Subcutaneous abdominal adipose tissue (tissue), 5 donors: ENCODE measurements around the gene ERBB2.
"Not testable (repeated sequence)": the region's sequence is repeated elsewhere in the genome, so short reads cannot be mapped to it uniquely, and the experiment has no call there.

Experiments used
- H3K27ac ChIP-seq: one replicate; pipeline ENCODE4 v1.7.0; 2013; ENCODE audit warnings: low read depth, mild to moderate bottlenecking, inconsistent platforms, low read length, moderate library complexity
- H3K27me3 ChIP-seq, 5 donors: one replicate each; pipeline ENCODE4 v1.7.0; 2013; ENCODE audit warnings: low read length in 5 of 5, inconsistent platforms in 1 of 5; ENCODE audit not compliant: control insufficient read depth in 5 of 5, insufficient read depth in 4 of 5
- H3K36me3 ChIP-seq, 5 donors: one replicate each; pipeline ENCODE4 v1.7.0; 2013; ENCODE audit warnings: low read length in 5 of 5; ENCODE audit not compliant: control insufficient read depth in 5 of 5, insufficient read depth in 5 of 5
- H3K4me1 ChIP-seq, 5 donors: one replicate each; pipeline ENCODE4 v1.7.0; 2013; ENCODE audit warnings: low read length in 5 of 5, mild to moderate bottlenecking in 3 of 5, moderate library complexity in 1 of 5; ENCODE audit not compliant: control insufficient read depth in 5 of 5, insufficient read depth in 5 of 5
- H3K4me3 ChIP-seq, 5 donors: one replicate each; pipeline ENCODE4 v1.7.0; 2013; ENCODE audit warnings: low read length in 5 of 5, low read depth in 1 of 5
- H3K9ac ChIP-seq, 5 donors: one replicate each; pipeline ENCODE4 v1.7.0; 2013; ENCODE audit warnings: low read length in 5 of 5, mild to moderate bottlenecking in 4 of 5, moderate library complexity in 3 of 5
- H3K9me3 ChIP-seq, 5 donors: one replicate each; pipeline ENCODE4 v1.7.0; 2013; ENCODE audit warnings: low read length in 5 of 5; ENCODE audit not compliant: control insufficient read depth in 5 of 5
- donor health status: healthy.
- donor health status: healthy.
- donor health status: healthy.
- donor health status: healthy.
- donor health status: healthy.

ERBB2 gene

DNA sequence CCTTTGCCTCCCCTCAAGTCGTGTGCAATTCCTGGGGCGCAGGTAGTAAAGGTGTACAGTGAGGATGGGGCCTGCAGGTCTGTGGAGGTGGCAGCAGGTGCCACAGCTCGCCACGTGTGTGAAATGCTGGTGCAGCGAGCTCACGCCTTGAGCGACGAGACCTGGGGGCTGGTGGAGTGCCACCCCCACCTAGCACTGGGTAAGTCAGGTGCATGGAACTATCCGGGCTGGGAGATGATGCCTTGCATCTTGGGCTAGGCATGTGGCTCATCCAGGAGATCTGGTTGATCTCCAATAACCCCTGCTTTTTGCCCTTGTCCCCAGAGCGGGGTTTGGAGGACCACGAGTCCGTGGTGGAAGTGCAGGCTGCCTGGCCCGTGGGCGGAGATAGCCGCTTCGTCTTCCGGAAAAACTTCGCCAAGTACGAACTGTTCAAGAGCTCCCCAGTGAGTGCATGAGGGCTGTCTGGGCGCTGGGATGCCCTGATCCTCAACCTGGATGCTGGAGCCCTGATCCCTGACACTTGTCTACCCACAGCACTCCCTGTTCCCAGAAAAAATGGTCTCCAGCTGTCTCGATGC is 43.1 kb downstream of the ERBB2 start:
- peaks cover 27 to 55% (median 54%) of the 10 kb centered on the region in 5 donors for H3K27me3 ChIP-seq
- peaks cover 0 to 17% (median 15%) of the 10 kb centered on the region in 5 donors for H3K4me1 ChIP-seq
- H3K36me3 ChIP-seq = no peaks in the 10 kb centered on the region
- no peak overlapping the region for H3K27ac ChIP-seq
- no peak overlapping the region for H3K4me3 ChIP-seq
- no peaks in the 10 kb centered on the region for H3K9me3 ChIP-seq
- H3K9ac ChIP-seq = no peak overlapping the region

DNA sequence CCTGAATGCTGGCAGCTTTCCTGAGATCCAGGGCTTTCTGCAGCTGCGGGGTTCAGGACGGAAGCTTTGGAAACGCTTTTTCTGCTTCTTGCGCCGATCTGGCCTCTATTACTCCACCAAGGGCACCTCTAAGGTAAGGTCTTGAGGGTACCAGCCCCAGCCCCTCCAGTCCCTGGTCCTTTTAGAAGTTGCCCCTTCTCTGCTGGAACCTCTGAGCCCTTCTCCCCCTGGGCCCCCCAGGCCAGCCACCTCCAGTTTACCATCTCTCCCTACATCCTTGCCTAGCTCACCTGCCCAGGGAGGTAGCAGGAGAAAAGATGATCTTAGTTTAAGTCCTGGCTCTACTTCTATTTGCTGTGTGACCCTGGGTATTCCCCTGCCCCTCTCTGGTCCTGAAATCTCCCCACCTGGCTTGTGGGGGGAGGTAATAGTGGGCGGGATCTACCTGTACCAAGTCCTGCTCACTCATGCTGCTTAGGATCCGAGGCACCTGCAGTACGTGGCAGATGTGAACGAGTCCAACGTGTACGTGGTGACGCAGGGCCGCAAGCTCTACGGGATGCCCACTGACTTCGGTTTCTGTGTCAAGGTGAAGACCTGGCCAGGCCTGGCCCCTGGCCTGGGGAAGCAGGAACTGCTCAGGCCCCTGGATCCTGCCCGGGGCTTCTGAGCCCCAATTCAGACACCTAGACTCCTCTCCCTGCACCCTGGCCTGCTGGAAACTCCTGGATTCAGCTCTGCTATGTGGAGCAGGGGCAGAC is 44.4 kb downstream of the ERBB2 start:
- Histone ChIP-seq H3K36me3 (no peaks in the 10 kb centered on the region), H3K4me3 (no peak overlapping the region), H3K9me3 (no peaks in the 10 kb centered on the region), H3K9ac (no peak overlapping the region), H3K4me1 (peaks cover 0 to 8% (median 6%) of the 10 kb centered on the region in 5 donors), H3K27ac (no peak overlapping the region), H3K27me3 (peaks cover 22 to 51% (median 50%) of the 10 kb centered on the region in 5 donors)

DNA sequence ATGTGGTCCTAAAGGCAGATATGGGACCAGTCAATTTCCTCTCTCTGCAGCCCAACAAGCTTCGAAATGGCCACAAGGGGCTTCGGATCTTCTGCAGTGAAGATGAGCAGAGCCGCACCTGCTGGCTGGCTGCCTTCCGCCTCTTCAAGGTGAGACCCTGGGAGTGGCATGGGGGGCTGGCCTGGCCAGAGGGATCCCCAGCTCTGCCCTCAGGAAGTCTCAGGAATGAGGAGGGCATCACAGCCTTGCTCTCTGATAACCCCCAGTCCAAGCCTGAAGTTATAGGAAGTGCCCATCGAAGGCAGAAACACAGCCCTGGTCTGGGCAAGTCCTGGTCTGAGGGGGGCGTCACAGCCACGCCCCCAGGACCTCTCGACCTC is 45.0 kb downstream of the ERBB2 start:
- H3K27me3 ChIP-seq = peaks cover 17 to 46% (median 44%) of the 10 kb centered on the region in 5 donors
- H3K9me3 ChIP-seq = no peaks in the 10 kb centered on the region

DNA sequence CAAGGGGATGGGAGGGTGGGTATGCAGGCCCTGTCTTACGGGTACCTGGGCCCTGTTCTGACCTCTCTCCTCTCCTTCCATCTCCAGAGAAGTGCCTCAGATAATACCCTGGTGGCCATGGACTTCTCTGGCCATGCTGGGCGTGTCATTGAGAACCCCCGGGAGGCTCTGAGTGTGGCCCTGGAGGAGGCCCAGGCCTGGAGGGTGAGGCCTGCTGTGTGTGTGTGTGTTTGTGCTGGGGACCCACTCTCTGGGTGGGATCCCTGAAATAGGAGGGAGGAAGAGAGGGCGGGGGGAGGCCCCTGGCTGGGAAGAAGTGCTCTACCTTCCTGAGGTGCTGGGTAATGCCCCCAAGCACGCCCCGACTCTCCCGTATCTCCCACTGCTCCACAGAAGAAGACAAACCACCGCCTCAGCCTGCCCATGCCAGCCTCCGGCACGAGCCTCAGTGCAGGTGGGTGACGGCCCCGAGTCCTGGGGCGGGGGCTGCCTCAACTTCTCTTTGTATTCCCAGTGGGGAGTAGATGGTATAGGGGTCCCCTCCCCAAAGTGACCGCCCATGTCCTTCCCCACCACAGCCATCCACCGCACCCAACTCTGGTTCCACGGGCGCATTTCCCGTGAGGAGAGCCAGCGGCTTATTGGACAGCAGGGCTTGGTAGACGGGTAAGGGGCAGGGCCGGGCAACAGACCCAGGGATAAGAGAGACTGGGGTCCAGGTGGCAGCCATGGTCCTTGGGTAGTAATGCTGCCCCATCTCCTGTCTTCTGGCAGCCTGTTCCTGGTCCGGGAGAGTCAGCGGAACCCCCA is 45.7 kb downstream of the ERBB2 start:
- Histone ChIP-seq H3K4me1 (peaks cover 0 to 7% (median 4%) of the 10 kb centered on the region in 5 donors), H3K27me3 (peaks cover 10 to 40% (median 37%) of the 10 kb centered on the region in 5 donors), H3K36me3 (no peaks in the 10 kb centered on the region), H3K4me3 (no peak overlapping the region), H3K9me3 (no peaks in the 10 kb centered on the region), H3K9ac (no peak overlapping the region), H3K27ac (no peak overlapping the region)

More for the DNA sequence above, 45.0 kb downstream of the ERBB2 start:
- Histone ChIP-seq H3K4me3 (no peak overlapping the region), H3K27ac (no peak overlapping the region), H3K4me1 (peaks cover 0 to 2% (median under 1%) of the 10 kb centered on the region in 5 donors), H3K36me3 (no peaks in the 10 kb centered on the region), H3K9ac (no peak overlapping the region)

DNA sequence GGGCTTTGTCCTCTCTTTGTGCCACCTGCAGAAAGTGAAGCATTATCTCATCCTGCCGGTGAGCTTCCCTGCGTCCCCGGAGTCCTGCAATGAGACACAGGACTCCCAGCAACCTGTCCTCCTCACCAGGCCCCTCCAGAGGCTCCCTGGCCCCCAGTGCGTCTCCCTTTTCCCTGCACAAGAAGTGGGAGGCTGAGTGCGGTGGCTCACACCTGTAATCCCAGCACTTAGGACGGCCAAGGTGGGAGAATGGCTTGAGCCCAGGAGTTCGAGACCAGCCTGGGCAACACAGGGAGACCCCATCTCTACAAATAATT is 46.2 kb downstream of the ERBB2 start:
- Histone ChIP-seq H3K9me3 (no peaks in the 10 kb centered on the region), H3K27ac (no peak overlapping the region), H3K27me3 (peaks cover 9 to 36% (median 32%) of the 10 kb centered on the region in 5 donors), H3K4me3 (no peak overlapping the region), H3K36me3 (no peaks in the 10 kb centered on the region), H3K9ac (no peak overlapping the region), H3K4me1 (peaks cover 0 to 12% (median 4%) of the 10 kb centered on the region in 5 donors)

DNA sequence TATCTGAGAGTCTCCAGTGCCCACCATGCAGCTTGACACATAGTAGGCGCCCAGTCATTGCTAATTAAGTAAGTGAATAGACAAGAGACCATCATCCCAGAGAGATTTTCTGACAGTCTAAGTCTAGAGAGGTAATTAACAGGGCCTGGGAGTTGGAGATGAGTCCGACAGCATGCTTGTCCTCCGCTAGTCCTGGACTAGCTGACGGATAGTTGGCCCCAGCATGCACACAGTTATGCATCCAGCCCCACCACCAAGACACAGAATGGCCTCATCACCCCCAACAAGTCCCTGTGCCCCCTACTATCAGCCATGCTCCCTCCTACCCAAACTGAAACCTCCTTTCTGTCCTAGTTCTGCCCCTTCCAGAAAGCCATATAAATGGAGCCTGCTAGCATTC is 47.9 kb downstream of the ERBB2 start:
- Histone ChIP-seq H3K9me3 (no peaks in the 10 kb centered on the region), H3K4me3 (no peak overlapping the region), H3K27ac (no peak overlapping the region), H3K27me3 (peaks cover 9 to 22% (median 17%) of the 10 kb centered on the region in 5 donors), H3K4me1 (peaks cover 0 to 14% (median 4%) of the 10 kb centered on the region in 5 donors), H3K36me3 (no peaks in the 10 kb centered on the region), H3K9ac (no peak overlapping the region)

DNA sequence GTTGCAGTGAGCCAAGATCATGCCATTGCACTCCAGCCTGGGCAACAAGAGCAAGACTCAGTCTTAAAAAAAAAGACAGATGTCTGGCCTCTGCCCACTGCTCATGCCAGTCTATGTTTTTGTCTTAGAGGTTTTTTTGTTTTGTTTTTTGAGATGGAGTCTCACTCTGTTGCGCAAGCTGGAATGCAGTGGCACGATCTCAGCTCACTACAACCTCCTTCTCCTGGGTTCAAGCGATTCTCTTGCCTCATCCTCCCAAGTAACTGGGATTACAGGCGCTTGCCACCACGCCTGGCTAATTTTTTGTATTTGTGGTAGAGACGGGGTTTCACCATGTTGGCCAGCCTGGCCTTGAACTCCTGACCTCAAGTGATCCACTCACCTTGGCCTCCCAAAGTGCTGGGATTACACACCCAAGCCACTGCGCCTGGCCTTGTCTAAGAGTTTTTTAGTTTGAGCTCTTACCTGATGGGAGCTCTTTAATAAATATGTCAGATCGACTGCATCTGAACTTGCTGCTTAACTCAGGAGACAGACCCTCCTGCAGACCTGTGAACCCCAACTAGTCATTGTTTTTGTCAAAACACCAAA is 48.7 kb downstream of the ERBB2 start:
- H3K36me3 ChIP-seq, H3K27ac ChIP-seq, H3K9me3 ChIP-seq, H3K9ac ChIP-seq, H3K4me3 ChIP-seq: not testable (repeated sequence)
- Histone ChIP-seq H3K27me3 (peaks cover 3 to 15% (median 9%) of the 10 kb centered on the region in 5 donors), H3K4me1 (peaks cover 0 to 21% (median 10%) of the 10 kb centered on the region in 5 donors)

DNA sequence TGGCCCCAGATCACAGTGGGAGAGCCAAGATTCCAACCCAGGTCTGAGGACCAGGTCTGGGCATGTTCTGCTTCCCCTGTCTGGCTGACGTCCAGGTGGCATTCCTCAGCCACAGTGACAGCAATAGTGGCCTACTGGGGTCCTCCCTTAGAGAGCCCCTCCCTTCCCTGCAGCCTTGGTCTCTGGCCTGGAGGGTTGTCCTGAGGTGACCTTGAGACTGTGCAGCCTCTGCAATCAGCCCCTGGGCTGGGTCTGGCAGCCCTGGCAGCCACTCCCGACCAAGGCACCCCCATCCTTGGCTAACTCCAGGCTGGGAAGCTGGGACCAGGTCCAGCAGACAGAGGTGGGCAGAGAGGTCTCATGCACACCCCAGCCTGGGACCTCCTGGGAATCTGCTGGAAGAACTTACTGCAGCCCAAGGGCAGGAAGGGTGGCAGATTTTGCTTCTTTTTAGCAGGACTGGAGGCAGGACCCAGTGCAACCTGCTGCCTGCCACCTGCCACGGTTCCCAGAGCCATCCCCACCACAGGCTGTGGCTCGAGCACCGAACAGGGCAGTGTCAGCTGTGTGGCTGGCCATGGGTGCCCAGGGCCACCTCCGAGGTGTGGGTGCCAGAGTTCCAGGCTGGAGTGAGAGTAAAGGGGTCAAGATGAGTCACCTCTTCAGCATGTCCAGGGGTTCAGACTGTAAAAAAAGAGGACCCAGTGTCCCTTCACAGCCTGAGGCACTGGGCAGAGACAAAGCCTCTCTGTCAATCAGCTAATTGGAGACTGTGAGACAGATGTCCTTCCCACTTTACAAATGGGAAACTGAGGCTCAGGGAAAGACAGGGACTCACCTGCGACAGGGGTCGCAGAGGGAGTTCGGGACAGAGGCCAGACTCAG is 50.5 kb downstream of the ERBB2 start:
- Histone ChIP-seq H3K36me3 (no peaks in the 10 kb centered on the region), H3K9me3 (no peaks in the 10 kb centered on the region), H3K4me1 (peaks cover 0 to 34% (median 21%) of the 10 kb centered on the region in 5 donors), H3K27me3 (peaks cover 0 to 4% (median 0%) of the 10 kb centered on the region in 5 donors), H3K27ac (no peak overlapping the region), H3K9ac (peak overlapping the region in 1 of 5 donors; percentile 13), H3K4me3 (no peak overlapping the region)

DNA sequence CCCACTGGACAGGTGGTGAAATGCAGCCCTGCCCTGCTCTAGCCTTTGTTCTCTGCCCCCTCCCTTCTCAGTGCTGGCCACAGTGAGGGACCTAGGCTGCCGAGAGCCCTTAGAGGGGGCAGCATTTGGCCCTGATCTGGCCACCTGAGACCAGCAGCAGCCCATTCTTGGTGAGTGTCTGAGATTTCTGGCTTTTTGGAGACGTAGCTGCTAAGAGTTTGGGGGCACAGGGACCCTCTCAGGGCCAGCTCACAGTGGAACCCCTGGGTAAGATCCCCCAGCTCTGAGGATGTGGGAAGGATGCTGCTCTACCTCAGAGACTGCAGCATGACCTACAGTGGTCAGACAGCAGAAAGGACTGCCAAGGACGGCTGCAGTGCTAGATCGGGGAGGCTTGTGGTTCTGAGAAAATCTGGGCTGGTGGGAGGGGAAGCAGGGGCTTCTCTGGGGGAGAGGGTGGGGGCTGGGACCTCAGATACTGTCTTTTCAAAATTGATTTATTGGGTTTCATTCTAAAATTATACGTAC is 51.2 kb downstream of the ERBB2 start:
- peaks cover 0 to 34% (median 23%) of the 10 kb centered on the region in 5 donors for H3K4me1 ChIP-seq
- H3K36me3 ChIP-seq = no peaks in the 10 kb centered on the region
- H3K9ac ChIP-seq = peak overlapping the region in 1 of 5 donors; percentile 13
- no peaks in the 10 kb centered on the region for H3K9me3 ChIP-seq
- no peak overlapping the region for H3K4me3 ChIP-seq
- peaks cover 0 to under 1% (median 0%) of the 10 kb centered on the region in 5 donors for H3K27me3 ChIP-seq
- no peak overlapping the region for H3K27ac ChIP-seq
